AG09319 (cell line): ENCODE measurements around the gene DDAH1.

Source experiments
- DNase-seq: peaks from one replicate; pipeline ENCODE4 v3.0.0-alpha.2; 2010; ENCODE audit warnings: low read depth; ENCODE audit errors: extremely low read depth
- TF ChIP-seq, protein P1 (sequence below): IDR thresholded peaks from 2 replicates; pipeline ENCODE4 v1.5.1; 2011; ENCODE audit warnings: low read depth, mild to moderate bottlenecking, inconsistent platforms, low read length, moderate library complexity

Gene DDAH1

GRCh38 chr1:85376356-85376755, 88.6 kb downstream of the DDAH1 start:
- TF ChIP-seq, protein P1, sequence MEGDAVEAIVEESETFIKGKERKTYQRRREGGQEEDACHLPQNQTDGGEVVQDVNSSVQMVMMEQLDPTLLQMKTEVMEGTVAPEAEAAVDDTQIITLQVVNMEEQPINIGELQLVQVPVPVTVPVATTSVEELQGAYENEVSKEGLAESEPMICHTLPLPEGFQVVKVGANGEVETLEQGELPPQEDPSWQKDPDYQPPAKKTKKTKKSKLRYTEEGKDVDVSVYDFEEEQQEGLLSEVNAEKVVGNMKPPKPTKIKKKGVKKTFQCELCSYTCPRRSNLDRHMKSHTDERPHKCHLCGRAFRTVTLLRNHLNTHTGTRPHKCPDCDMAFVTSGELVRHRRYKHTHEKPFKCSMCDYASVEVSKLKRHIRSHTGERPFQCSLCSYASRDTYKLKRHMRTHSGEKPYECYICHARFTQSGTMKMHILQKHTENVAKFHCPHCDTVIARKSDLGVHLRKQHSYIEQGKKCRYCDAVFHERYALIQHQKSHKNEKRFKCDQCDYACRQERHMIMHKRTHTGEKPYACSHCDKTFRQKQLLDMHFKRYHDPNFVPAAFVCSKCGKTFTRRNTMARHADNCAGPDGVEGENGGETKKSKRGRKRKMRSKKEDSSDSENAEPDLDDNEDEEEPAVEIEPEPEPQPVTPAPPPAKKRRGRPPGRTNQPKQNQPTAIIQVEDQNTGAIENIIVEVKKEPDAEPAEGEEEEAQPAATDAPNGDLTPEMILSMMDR = no peak
- no peak for DNase-seq

DNA sequence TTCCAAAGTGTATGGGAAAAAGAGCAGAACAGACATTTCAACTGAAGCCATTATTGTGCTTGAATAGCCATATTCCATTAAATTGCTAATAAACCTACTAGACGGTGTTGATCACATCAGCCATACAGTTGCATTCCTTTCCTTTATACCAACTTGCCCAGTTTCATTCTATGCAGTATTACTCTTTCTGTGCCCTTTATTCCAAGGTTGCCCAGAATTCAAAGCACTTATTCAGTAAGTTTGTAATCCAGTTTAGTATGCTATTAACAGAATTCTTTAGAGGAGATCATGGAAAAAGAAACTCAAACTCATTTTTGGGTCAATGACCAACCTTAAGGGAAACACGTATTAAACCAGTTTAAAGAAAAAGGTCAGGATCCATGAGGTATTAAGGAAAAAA, 89.5 kb downstream of the DDAH1 start:
- TF ChIP-seq, protein P1 = no peak
- DNase-seq = no peak

DNA sequence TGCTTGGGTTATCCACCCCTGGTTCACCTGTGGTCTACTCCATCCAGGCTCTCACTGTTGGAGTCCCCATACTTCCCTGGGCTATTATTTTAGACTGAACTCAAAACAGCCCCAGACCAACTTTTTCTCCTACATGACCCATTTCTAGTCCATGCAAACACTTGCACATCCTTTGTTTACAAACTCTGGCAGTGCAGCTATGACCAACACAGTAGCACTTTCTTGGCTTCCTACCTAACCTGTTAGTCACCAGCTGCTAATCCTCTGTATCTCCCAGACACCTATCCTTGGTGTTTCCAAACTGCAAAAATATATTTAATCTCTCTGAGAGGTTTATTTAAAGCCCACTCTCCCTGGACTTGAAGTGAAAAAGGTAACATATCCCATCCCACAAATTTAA, 90.8 kb downstream of the DDAH1 start:
- TF ChIP-seq, protein P1 = no peak
- no peak for DNase-seq

GRCh38 chr1:85373378-85373708, 91.6 kb downstream of the DDAH1 start:
- DNase-seq = no peak
- TF ChIP-seq, protein P1 = no peak

DNA sequence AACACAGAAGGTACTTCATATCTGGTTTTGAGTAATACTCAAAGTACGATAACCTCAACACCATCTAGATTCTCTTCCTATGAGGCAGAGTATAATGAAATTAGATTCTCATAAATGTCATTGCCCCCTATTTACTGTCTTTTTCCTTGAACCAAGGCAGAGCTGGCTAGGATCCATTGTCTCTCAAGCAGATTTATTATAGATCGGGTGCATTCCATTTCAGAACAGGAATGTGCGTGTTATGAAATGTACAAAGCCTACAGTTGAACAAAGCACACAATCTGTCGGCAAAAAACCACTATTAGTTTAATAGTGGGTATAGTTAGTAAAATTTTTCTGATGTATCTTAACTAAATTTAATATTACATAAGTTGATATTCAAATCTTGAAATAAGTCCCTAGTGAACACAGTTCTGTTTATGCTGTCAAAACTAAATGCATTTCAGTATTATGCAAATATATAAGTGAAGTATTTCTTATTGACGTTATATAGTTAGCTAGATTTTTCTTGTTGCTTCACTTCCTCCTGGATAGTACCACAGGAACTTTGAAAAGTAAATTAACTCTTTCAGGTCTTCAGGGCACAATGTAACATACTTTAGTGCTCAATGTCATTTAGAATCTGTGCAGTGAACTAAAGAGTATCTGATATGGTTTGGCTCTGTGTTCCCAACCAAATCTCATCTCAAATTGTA, 92.1 kb downstream of the DDAH1 start:
- TF ChIP-seq, protein P1 = no peak
- DNase-seq = no peak

DNA sequence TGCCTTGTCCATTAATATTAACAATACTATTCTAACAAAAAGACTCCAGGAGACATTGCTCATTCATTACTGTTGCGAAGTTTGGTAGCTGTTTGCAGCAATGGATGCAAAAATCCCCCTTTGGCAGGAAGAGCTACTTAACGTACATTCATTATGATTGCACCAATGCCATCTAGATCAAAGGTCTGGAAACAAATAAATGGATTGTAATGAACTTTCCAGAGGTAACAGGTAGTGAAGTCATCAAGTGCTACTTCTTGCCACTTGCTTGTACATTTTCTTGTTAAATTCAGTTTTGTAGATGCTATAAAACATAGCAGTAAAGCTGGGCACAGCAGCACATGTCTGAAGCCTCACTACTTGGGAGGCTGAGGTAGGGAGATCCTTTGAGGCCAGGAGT, 93.9 kb downstream of the DDAH1 start:
- TF ChIP-seq, protein P1 = no peak
- DNase-seq = no peak

DNA sequence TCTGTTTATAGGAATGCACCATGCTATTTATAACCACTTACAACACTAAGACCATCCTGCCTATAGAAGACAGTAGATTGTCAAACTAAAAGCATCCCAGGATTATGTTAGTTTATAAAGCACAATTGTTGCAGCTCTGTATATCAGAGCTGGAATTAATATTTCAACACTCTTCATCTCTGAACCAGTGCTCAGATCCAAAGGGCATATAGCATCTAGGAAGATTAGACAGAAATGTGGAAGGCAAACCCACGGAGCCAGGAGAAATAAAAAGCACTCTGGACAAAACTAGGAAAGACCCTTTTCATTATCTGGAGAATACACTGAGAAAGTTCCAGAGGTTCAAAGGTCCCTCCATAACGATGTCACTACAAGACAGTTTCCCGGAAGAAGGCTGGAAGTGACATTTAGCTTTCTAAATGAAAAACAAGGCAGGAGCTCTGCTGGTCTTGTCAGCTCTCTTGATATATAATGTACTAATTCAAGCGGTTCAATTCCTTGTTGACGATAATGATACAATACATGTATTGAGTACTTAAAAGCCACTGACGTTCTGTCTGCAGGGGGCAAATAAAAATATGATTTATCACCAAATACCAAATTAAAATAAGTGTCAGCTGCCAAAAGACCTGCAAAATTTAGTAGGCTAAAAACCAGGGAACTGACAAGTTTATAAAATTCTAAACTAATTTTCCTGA, 96.7 kb downstream of the DDAH1 start:
- DNase-seq = no peak
- TF ChIP-seq, protein P1 = no peak
